Measurements from ENCODE around the gene AGAP2.
A peak's percentile ranks its signal among the peaks of the same experiment; 100 is the strongest.

Gene AGAP2

DNA sequence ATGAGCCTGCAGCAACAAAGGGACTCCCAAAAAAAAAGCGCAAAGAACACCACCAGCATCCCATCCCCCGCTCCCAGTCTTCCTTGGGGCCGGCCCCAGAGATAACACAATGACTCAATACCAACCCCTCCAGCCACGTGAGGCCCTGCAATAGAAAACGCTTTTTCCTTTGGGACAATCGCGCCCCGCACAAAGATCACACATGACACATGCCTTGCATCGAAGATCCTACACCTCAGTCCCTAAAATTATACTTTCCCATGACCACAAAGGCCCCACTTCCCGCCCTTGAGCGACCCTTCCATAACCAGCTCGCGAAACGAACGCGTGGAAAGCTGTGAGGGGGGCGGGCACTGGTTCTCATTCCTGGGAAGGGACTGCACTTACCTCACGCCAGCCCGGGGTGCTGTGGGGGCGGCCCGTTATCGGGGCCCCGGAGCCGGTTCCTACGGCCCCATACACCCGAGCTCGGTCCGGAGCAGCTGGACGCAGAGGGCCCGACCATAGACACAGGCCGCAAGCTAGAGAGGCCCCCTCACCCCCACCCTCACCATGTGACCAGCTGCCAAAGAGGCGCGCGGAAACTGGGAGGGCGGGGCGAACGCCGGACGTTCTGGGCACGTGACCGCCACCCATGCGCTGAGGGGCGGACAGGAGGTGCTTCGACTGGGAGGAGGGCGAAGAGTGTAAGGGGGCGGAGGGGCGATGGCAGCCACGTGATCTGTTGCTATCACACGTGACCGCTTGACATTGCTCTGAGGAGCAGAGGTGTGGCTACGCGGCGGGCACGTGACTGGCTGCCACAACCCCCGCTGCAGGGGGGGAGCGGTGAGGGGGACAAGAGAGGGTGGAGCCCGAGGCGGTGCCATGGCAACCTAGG lies 13.5 kb upstream of the AGAP2 start, which contains the start of gene CDK4:
TSS of gene CDK4 (minus strand) at position 523 of the 880 bp plus-strand sequence. CDS start 593 bp downstream, outside the sequence.
- peak; percentile 95 to 99 (median 98) for DNase-seq

DNA sequence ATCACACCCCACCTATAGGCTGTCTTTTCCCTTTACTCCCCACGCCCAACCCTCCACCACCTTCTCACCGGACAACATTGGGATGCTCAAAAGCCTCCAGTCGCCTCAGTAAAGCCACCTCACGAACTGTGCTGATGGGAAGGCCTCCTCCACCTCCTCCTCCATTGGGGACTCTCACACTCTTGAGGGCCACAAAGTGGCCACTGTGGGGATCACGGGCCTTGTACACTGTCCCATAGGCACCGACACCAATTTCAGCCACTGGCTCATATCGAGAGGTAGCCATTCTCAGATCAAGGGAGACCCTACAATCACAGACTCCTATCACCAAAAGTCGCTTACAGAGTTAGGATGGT lies 12.9 kb upstream of the AGAP2 start:
- no peak for DNase-seq

DNA sequence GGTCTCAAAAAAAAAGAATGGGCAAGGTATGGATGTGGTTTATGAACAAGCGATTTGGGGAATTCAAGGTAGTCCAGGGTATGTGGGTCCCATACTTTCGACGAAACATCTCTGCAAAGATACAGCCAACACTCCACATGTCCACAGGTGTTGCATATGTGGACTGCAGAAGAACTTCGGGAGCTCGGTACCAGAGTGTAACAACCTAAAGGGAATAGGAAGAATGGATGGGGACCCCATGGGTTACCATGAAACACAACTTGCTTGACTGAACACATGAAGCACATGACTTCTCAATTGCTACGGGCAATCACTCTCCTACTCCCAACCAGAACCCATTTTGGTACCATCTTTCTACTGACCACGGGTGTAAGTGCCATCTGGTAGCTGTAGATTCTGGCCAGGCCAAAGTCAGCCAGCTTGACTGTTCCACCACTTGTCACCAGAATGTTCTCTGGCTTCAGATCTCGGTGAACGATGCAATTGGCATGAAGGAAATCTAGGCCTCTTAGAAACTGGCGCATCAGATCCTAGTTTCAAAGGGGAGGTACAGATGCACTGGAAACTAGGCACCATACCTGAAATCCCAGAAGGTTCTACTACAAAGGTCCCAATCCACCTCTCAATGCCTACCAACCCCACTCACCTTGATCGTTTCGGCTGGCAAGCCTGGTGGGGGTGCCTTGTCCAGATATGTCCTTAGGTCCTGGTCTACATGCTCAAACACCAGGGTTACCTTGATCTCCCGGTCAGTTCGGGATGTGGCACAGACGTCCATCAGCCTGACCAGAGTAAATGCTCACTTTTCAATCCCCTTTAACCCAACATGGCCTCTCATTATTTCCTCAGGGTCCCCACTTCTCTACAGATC lies 12.3 kb upstream of the AGAP2 start:
- DNase-seq: no peak

GRCh38 chr12:57749061-57749460 lies 10.5 kb upstream of the AGAP2 start:
- no peak for DNase-seq

- no peak for DNase-seq
Observed at GRCh38 chr12:57746025-57746424, 7.5 kb upstream of the AGAP2 start.

DNA sequence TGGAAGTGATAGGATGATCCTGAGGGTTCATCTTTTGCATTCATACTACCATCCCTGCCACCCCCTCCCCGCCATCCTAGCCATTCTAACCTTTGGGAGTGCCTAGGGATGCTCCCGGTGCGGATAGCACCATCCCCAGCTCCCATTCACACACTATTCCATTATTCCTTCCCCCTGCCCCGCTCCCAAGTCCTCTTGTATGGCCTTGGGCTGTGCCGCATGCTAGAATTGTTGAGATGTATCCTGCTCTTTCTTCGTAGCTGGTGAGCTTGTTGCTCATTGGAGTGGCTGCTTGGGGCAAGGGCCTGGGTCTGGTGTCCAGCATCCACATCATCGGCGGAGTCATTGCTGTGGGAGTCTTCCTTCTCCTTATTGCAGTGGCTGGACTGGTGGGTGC lies 6.9 kb upstream of the AGAP2 start:
- DNase-seq: no peak

- peak; percentile 86 to 95 (median 94) for DNase-seq
Observed at GRCh38 chr12:57744777-57745484, 6.4 kb upstream of the AGAP2 start, which contains the start of gene TSPAN31. Gene TSPAN31 (plus strand): TSS chr12:57745039. CDS start chr12:57745155, 116 bp downstream.

DNA sequence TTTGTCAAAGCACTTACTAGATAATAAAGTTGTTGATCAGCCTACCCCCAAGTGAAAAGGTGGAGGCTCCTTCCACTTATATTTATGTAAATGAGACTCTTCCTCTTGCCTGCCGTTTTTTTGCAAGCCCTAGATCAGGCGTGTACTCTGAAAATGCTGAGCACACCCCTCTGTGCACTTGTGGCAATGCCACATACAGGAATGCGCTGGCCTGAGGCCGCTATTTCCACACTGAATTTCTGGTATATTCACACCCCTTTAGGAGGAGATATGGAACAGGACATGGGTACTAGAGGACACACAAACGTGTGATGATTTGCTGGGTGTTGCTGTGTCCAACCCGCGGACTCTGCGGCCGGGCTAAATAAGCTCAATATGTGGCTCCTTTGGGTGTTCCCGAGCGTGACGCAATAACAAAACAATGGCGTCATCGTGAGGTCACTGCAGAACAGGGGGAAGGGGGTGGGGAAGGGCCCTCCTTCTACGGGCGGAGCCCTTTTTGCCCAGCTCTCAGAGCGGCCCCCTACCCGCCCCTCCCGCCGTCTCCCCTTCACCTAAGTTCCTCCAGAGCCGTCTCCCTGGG lies 5.7 kb upstream of the AGAP2 start:
- DNase-seq: peak in 5 of 6 experiments; percentile 68 to 90 (median 82)

GRCh38 chr12:57743769-57744168 lies 5.2 kb upstream of the AGAP2 start:
- no peak for DNase-seq

- DNase-seq: peak; percentile 48 to 76 (median 70)
Observed at GRCh38 chr12:57741844-57742738, 3.5 kb upstream of the AGAP2 start.

GRCh38 chr12:57741413-57741789 lies 2.9 kb upstream of the AGAP2 start:
- DNase-seq: no peak

- peak; percentile 45 to 91 (median 80) for DNase-seq
Observed at GRCh38 chr12:57740656-57741412, 2.3 kb upstream of the AGAP2 start.

GRCh38 chr12:57739914-57740538 lies 1.5 kb upstream of the AGAP2 start:
- DNase-seq: no peak

GRCh38 chr12:57739387-57739786 lies 845 bp upstream of the AGAP2 start:
- no peak for DNase-seq

DNA sequence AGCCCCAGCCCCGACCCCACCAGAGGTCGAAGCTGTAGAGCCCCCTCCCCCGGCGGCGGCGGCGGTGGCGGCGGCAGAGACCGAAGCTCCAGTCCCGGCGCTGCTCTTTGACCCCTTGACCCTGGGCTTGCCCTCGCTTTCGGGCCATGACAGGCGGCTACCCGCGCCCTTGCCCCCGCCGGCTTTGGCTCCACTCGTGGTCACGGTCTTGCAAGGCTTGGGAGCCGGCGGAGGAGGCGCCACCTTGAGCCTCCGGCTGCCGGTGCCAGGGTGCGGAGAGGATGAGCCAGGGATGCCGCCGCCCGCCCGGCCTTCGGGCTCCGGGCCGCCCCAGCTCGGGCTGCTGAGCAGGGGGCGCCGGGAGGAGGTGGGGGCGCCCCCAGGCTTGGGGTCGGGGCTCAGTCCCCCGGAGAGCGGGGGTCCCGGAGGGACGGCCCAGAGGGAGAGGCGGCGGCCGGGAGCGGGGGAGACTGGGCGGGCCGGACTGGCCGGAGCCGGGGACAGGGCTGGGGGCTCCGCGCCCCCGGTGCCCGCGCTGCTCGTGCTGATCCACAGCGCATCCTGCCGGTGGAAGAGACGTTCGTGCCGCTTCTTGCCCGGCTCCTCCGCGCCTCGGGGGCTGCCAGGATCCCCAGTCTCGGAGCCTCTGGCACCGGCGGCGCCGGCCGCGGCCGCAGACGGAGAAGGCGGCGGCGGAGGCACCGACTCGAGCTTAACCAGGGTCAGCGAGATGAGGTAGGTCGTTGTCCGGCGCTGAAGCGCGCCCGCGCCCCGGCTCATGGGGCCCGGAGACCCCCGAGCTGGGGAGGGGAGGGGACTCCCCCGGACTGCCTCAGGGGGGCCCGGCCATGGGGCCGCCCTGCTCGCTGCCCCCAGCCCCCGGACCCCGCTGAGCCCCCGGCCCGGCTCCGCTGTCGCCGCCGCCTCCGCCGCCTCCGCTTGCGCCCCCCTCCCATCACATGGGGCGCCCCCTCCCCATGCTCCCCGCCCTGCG lies 778 bp downstream of the AGAP2 start:
- DNase-seq: no peak

DNA sequence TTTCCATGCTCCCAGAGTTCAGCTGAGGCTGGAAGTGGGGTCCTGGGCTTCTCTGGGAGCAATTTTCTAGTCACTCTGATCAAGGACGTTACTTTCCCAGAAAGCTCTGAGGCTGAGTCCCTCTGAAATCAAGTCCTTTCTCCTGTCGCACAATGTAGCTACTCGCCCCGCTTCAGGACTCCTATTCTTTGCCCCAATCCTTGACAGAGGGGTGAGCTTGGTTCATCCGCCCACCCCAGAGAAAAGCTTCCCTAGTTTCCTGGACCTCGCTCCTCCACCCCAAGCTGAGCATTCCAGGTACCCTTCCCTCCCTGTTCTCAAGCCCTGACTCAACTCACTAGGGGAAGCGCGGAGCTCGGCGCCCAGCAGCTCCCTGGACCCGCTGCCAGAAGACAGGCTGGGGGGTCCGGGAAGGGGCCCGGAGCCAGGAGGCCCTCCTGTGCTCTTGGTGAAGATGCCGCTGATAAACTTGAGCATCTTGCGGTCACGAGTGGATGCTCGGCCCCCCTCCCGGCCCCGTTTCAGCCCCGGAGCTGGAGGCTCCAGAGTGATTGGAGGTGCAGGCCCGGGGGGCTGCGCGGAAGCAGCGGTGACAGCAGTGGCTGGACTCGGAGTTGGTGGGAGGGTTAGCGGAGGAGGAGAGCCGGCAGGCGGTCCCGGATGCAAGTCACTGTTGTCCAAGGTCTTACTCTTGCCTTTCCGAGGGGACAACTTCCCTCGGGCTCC lies 1.6 kb downstream of the AGAP2 start:
- DNase-seq: no peak

GRCh38 chr12:57735952-57736740 lies 2.4 kb downstream of the AGAP2 start:
- DNase-seq: no peak
